Anterior cingulate cortex (tissue), 58 donors: ENCODE data around the gene CARS1.

Experiments used
- DNase-seq, 58 donors: peaks; one replicate each; lab custom pipeline; 2025; lab: John Stamatoyannopoulos, UW

Gene CARS1

GRCh38 chr11:3042496-3043314 lies 14.5 kb downstream of the CARS1 start:
- DNase-seq: peak in 1 of 58 donors; percentile 51

- no peak for DNase-seq
Measured at GRCh38 chr11:3041699-3042441, 15.4 kb downstream of the CARS1 start.

GRCh38 chr11:3040881-3041280 lies 16.3 kb downstream of the CARS1 start:
- no peak for DNase-seq

- no peak for DNase-seq
Measured at GRCh38 chr11:3037945-3038271, 19.3 kb downstream of the CARS1 start.

- DNase-seq: peak in 54 of 58 donors; percentile 35 to 88 (median 71)
Measured at GRCh38 chr11:3037040-3037944, 19.9 kb downstream of the CARS1 start.

GRCh38 chr11:3036419-3036818 lies 20.8 kb downstream of the CARS1 start:
- DNase-seq: peak in 1 of 58 donors; percentile 24

- DNase-seq: no peak
Measured at GRCh38 chr11:3035333-3035732, 21.9 kb downstream of the CARS1 start.

GRCh38 chr11:3030289-3031070 lies 26.7 kb downstream of the CARS1 start:
- DNase-seq: no peak

- DNase-seq: no peak
Measured at GRCh38 chr11:3028813-3029212, 28.4 kb downstream of the CARS1 start.

- DNase-seq: no peak
Measured at GRCh38 chr11:3026803-3027202, 30.4 kb downstream of the CARS1 start.

- no peak for DNase-seq
Measured at GRCh38 chr11:3022982-3023381, 34.2 kb downstream of the CARS1 start.

GRCh38 chr11:3022300-3022967 lies 34.8 kb downstream of the CARS1 start:
- peak in 1 of 58 donors; percentile 35 for DNase-seq

- DNase-seq: peak in 22 of 58 donors; percentile 14 to 64 (median 39)
Measured at GRCh38 chr11:3021125-3021524, 36.1 kb downstream of the CARS1 start.

GRCh38 chr11:3020011-3020410 lies 37.2 kb downstream of the CARS1 start:
- no peak for DNase-seq

GRCh38 chr11:3018596-3018995 lies 38.6 kb downstream of the CARS1 start:
- DNase-seq: no peak

GRCh38 chr11:3016861-3017260 lies 40.4 kb downstream of the CARS1 start:
- DNase-seq: no peak

- DNase-seq: no peak
Measured at GRCh38 chr11:3015796-3016195, 41.4 kb downstream of the CARS1 start.

GRCh38 chr11:3014943-3015342 lies 42.3 kb downstream of the CARS1 start:
- DNase-seq: no peak
